NT2/D1 (cell line): ENCODE results near the gene CTDP1.
"Not testable (repeated sequence)": the region's sequence is repeated elsewhere in the genome, so short reads cannot be mapped to it uniquely, and the experiment has no call there.

ENCODE experiments used
- SUZ12 ChIP-seq: IDR thresholded peaks from 2 replicates; pipeline ENCODE4 v1.6.1; 2011; ENCODE audit not compliant: insufficient read length, insufficient read depth; ENCODE audit errors: extremely low read depth
- YY1 ChIP-seq: IDR thresholded peaks from 2 replicates; pipeline ENCODE4 v1.6.1; 2011; ENCODE audit not compliant: insufficient read length, insufficient read depth
- ZNF274 ChIP-seq: IDR thresholded peaks from 2 replicates; pipeline ENCODE4 v1.6.1; 2011; ENCODE audit warnings: mild to moderate bottlenecking, low read depth, low read length

DNA sequence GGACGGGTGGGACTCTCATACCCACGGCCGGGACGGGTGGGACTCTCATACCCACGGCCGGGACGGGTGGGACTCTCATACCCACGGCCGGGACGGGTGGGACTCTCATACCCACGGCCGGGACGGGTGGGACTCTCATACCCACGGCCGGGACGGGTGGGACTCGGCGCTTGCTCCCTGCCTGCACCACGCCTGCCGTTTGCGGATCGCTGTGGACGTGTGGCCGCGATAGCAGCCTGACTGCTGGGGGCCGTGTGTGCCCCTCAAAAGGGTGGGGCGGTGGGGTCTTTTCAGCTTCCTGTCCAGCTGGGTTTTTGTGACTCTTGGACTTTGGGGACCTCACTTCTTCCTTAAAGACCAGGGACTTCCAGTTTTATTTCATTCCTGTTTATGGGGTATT, 60.4 kb downstream of the CTDP1 start:
- not testable (repeated sequence) for TF ChIP-seq ZNF274, YY1, SUZ12
